HG02981 (cell line): ENCODE data around the gene IGF1R.
A peak's percentile ranks its signal among the peaks of the same experiment; 100 is the strongest.

Experiments
- ATAC-seq: cut with Tn5 transposase; IDR thresholded peaks from one replicate; pipeline ENCODE4 v1.9.1; 2021; ENCODE audit warnings: mild to moderate bottlenecking, moderate library complexity; ENCODE audit not compliant: unreplicated experiment

The IGF1R gene

DNA sequence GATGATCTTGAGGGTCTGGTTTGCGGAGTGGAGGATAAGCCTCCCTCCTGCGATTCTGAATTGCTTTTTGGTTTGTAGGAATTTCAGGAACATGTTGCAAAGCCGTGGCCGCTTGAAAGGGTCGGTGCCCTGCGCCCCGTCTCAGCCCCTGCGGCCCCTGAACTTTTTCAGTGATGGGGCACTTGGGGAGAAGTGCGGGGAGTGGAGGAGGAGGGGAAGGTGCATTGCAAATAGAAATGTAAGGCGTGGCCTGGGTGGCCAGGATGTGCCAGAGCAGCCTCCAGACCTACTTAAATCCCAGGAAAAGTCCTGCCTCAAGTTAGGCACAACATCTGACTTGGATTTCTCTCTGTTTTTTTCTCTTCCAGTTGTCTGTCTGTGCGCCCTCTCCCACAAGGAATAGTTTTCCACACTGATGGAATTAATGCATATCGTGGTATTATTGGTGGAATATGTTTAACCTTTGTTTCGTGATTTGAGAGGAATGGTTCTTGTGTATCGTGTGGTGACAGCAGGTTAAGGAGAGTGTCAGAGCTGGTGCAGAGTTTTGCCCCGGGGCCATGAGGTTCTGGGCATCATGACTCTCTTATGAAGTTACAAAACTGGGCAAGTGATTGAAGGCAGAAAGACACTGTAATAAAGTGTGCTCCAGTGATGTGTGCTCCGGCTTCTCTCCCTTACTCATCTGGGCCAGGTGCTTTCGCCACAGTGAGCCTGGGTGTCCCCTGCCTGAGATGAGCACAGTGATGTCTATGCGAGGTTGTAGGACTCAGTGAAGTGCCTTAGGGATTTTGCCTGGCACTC is 205.5 kb downstream of the IGF1R start:
- ATAC-seq = no peak

- no peak for ATAC-seq
Observed at GRCh38 chr15:98854496-98854895, 206.2 kb downstream of the IGF1R start.

DNA sequence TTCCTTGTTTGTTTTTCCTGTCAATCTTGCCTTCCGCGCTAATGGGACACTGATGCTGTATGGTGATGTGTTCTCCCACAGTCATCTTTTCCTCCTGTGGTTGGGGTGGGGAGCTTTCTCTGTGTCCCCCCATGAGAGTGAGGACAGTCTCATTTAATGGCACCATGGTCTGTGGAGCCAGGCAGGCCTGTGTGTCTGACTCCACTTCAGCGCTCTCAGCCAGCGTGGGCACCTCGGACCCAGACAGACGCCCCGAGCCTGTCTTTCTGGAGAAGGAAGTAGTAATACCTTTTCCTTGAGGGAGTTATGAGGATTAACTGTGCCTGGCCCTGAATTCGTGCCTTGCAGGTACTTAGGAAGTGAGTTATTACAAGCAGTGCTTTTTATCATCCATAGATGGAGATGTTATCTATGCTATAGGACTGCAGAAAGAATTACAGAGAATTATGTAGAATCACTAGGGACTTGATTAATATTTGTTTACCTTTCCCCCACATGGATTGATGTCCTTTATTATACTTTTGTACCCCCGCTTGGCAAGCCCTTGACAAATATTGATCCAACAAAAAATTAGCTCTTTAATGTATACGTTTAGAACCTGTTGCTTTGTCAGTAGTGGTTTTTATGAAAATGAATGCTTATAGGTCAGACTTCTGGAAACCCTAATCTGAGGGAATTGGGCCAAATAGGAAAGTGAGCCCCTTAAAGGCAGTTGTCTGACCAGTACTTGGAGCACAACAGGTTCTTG is 206.9 kb downstream of the IGF1R start:
- ATAC-seq = no peak

DNA sequence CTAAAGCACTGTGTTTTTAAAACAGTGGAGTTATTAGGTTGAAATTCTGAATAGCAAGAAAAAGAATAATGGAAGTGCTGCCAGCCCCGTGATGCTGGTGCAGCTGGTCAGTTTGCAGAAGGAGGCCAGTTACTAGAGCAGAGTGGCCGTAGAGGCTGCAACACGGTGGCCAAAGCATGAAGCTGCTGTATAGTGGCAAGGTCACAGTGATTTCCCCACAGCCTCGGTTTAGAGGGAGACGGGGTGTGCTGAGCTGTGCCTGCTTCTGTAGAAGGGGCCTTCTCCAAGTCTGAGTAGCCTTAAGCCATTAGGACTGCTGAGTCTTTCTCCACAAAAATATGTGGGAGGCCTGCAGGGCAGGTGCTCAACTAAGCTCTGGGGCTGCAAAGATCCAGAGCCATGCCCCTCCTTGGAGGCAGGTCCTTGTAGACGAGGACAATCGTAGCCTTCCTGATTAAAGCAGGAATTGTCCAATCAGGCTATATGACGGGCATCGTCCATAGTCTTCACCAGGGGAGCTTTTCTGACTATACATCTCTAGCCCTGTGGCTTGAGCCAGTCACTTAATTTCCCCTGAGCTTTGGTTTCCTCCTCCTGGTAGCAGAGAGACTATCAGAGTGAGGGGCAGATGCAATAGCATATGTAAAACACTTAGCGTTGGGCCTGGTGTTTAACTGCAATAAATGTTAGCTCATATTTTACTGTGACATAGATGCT is 207.6 kb downstream of the IGF1R start:
- no peak for ATAC-seq

DNA sequence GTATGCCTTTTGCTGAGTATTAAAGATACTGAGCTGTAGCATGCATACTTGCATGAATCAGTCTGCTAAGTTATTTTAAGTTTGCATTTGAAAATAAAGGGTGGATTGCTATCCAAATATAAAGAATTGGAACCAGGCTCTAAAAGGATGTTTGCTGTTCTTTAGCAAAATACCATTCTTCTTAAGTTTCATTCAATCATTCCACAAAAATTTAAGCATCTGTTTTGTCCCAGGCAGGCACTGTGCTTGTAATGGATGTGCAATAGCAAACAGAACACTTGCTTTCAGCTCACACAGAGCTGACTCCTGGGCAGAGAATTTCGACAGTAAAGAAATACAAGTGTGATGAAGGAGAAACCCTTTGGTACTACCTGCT is 208.2 kb downstream of the IGF1R start:
- no peak for ATAC-seq

DNA sequence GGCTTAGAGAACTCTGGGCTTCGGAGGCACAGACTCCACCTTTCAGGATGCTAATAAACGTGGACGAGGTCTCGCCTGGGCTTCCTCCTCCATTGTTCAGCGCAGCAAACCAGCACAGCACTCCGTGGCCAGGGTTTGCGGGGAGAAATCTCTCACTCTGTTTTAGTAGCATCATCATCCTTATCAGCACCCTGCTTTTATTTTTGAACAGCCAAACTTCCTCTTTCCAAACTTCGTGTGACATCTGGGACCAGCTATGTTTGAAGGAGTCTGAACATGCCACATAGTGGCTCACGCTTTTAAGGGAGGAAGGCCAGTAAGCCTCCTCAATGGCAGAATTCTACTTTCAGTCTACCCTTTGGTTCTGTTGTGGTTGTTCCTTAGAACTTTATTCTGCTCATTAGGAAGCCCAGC is 210.3 kb downstream of the IGF1R start:
- ATAC-seq = no peak

DNA sequence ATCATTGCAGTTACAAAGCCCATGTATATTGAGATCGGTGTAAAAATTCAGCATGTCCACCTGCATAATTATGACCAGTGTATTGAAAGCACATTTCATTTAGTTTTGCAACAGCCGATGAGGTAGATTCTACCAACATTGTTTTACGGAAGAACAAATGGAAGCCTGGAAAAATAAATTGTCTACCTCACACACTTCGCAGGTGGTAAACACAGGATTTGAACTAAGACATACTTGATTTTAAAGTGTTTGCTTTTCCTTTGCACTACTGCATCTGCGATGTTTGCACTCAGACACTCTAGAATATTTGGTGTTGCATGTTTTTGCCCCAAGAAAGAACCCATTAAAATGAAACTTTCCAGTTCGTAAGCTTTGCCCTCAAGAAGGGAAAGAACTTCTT is 210.8 kb downstream of the IGF1R start:
- ATAC-seq = no peak

- ATAC-seq = no peak
Observed at GRCh38 chr15:98860281-98861041, 212.1 kb downstream of the IGF1R start.

DNA sequence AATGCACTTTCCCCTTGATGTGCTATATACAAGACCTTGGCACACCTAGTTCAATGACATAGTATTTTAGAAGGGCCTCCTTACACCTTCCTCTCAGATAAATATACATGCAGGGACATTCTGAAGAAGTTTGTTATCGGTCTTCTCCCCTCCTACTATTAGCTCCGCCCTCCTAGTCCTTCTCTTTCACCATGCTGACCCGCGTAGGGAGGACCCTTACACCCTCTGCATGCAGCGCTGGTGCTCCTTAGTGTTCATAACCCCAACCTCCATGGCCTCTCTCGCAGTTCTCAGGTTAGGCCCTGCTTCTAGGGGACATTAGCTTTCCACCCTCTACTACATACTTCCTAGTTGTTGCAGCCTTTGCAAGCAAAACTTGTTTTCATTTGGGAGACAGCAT is 212.8 kb downstream of the IGF1R start:
- no peak for ATAC-seq

DNA sequence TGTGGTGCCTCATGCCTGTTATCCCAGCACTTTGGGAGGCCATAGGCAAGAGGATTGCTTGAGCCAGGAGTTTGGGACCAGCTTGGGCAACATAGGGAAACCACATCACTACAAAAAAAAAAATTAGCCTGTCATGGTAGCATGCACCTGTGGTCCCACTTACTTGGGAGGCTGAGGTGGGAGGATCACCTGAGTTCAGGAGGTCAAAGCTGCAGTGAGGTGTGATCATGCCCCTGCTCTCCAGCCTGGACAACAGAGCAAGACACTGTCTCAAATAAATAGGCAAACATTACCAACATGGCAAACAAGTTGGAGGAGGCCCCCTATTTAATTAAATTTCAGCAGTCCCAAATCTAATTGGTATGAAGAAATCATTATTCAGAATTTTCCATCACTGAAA is 215.6 kb downstream of the IGF1R start:
- no peak for ATAC-seq

DNA sequence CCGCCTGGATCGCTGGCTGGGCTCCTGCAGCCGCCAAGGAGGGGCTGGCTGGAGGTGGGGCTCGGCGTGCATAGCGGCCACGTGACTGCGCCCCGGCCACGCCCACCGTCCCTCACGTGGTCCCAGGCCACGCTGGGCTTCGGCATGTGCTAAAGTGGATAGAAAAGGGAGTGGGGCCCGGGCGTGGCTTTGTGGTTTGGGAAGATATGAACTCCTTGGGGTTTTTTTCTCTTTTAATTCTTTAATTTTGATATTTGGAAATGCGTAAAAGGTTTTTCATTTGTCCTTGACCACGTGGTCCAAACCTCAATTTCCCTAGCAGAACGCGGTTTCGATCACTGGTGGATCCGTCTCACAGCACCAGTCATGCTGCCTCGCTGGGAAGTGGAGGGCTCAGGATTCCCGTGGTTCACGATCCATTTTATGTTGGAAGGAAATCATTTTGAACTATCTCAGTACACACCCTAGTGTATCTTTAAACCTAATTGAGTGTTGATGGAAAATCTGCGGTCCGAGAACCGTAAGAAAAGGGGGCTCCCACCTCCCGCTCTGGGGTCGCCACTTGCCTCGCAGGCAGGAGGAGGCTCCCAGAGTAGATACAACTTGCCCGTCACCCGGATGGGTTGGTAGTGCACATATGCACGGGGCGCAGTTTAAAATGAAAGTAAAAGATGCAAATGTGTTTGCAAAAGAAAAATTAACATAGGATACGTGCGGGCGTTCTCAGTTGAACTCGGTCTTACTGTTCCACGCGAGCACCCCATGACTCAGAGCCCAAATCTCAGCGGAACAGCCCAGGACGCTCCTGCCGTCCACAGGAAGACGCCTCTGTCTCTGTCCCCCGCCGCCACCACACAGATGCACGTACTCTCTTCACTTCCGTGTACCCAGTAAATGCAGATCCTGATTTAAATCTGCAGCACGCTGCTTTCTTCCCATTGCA is 217.3 kb downstream of the IGF1R start:
- ATAC-seq = peak; percentile 91

DNA sequence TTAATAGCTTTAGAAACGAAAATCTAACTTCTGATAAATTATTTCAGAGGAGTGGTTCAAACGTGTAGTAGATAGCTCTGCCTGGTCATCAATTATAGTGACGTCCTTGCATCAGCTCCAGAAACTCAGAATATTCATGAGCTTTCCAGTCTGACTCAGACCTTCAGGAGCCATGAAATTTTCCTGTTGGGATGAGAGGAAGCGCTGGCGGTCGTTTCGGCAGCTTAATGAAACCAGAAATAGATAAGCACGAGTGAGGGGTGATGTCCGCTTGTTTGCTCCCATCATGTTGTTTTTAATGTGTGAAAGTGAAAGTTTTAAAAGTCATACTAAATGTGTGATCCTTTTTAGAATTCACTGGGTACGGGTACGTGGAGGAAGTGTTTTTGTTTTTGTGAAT is 218.2 kb downstream of the IGF1R start:
- no peak for ATAC-seq

DNA sequence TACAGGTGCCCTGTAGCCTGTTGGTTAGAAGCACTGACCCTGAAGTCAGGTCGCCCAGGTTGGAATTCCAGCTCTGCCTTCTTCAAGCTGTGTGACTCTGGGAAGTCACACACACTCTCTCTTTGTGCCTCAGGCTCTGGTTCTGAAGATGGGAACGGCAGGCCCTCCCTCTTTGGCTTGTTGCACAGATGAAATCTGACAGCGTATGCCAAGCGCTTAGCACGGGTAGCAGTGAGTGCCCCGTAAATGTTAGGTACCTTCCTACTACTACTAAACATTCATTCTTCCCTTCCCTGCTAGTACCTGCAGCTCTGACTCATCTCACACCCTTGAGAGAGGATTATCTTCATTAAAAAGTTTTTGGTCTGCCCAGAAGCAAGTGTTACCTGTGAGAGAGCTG is 220.2 kb downstream of the IGF1R start:
- ATAC-seq = no peak

DNA sequence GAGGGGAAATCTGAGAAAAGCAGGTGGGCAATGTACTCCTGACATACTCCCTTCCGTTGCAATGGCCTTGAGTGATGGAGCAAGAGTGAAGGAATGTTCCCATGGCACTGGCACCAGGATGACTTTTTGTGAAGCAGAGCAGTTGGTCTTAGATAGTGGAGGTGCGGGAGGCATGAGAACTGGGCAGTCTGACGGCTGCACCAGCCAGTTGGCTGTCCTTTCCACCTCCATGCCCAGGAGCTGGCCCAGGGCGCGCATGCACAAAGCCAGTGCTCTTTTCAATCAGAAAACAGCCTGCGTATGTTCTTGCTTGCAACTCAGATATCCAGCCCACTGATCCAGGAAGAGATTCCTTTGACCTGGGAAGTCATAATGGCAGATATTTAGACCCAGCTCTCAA is 222.4 kb downstream of the IGF1R start:
- ATAC-seq = no peak

DNA sequence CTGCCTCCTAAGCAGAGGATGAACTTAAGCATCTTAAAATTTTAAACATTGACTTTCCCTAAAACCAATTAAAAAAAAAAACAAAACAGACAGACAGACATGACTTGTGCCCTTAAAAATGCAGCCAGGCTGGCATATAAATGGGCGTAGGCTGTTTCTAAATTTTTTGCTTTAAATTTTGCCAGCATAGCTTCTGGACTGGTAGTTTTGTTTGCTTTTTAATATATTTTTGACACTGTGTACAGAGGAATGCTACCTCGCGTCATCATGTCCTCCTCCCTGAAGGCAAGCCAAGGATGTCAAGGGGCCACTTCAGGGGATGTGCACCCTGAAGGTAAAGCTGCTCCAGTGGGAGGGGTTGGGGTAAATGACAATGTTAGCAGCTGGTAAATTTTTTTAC is 224.4 kb downstream of the IGF1R start:
- ATAC-seq = no peak

- no peak for ATAC-seq
Observed at GRCh38 chr15:98873441-98874218, 225.3 kb downstream of the IGF1R start.

- no peak for ATAC-seq
Observed at GRCh38 chr15:98874370-98874769, 226.0 kb downstream of the IGF1R start.

DNA sequence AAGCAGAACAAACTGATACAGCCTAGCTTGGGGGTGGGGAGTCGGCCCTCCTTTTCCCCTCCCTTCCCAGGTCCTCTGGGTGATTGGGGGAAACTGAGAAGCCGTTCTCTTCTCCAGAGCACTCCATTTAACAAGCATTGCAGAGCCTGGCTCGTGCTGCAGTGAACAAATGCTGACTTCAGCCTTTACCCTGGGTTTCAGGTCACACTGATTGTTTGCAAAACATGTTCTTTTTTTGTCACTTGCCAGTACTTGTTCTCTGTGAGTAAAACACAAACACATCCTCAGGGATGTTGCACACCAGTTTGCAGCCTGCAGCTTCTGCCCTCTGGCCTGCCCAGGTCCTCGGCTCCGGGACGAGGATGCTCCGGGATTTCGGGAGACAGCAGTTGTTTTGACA is 226.4 kb downstream of the IGF1R start:
- ATAC-seq = no peak

DNA sequence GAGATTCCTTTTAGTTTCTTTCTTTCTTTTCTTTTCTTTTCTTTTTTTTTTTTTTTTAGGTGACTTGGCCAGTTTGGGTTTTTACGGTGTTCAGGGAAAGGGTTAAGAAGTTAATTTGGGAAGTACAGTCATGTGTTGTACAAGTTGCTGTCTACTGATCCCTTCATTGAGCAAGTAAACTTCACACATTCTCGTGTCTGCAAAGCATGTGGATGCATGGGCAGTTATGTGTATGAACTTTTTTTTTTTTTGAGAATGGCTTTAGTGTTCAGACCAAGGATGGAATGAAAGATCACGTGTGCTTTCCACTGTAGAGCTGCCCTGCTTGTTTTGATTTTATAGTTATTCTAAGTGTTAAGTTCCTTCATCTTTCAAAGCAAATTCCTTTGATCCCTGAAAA is 227.0 kb downstream of the IGF1R start:
- ATAC-seq = no peak
